Stomach (tissue), 9 donors: ENCODE data around the gene UCHL3. TPM values are rescaled to one million over a fixed set of nuclear protein-coding genes. Genes with fewer than 3 reads are reported as not detected.

ENCODE experiments used
- DNase-seq, 2 donors: peaks; one replicate each; pipeline versions ENCODE4 v3.0.0 to v3.0.0-alpha.2; 2013 to 2019
- H3K27ac ChIP-seq, 5 donors: fragments of 200-600 bp in 4 of 5; sonication (generic) in 4 of 5; one replicate each; pipeline ENCODE4 v1.5.1; 2013 to 2019; ENCODE audit warnings: mild to moderate bottlenecking in 1 of 5, moderate library complexity in 1 of 5
- H3K27me3 ChIP-seq, 3 donors: fragments of 200-600 bp; sonication (generic); one replicate each; pipeline ENCODE4 v1.5.1; 2017 to 2019; ENCODE audit warnings: mixed run types in 1 of 3
- H3K36me3 ChIP-seq, 4 donors: fragments of 200-600 bp; sonication (generic); 1 replicate in 3 of 4; 2 replicates in 1 of 4; pipeline ENCODE4 v1.5.1; 2016 to 2019
- H3K4me1 ChIP-seq, 4 donors: fragments of 200-600 bp; sonication (generic); one replicate each; pipeline ENCODE4 v1.5.1; 2016 to 2019
- H3K4me3 ChIP-seq, 4 donors: fragments of 200-600 bp; sonication (generic) in 3 of 4; one replicate each; pipeline ENCODE4 v1.5.1; 2016 to 2019; ENCODE audit warnings: mild to moderate bottlenecking in 1 of 4
- H3K9me3 ChIP-seq, 4 donors: fragments of 200-600 bp; sonication (generic); one replicate each; pipeline ENCODE4 v1.5.1; 2016 to 2019
- EP300 ChIP-seq: sonication (generic); formaldehyde crosslinking; IDR thresholded peaks from one replicate; pipeline ENCODE4 v1.6.1; 2017; ENCODE audit warnings: antibody characterized with exemption
- POLR2A ChIP-seq, 4 donors: fragments of 450-650 bp; IDR thresholded peaks; one replicate each; pipeline ENCODE4 v1.6.1; 2016; ENCODE audit warnings: antibody characterized with exemption in 4 of 4, control low read depth in 2 of 4, mild to moderate bottlenecking in 1 of 4, moderate library complexity in 1 of 4
- POLR2AphosphoS5 ChIP-seq, 3 donors: sonication (generic); formaldehyde crosslinking; IDR thresholded peaks; one replicate each; pipeline ENCODE4 v1.6.1; 2016; ENCODE audit warnings: antibody characterized with exemption in 3 of 3
- WGBS, 5 donors: extraction: QIAGEN DNeasy Blood & Tissue Kit in 3 of 5; methylation state at CpG; one replicate each; pipeline versions ENCODE4 v1.1.5 to v1.1.7; 2013 to 2018; 5-methylcytosine and 5-hydroxymethylcytosine counted together
- intact Hi-C: fragments of 100-400 bp; cut with DNase I; formaldehyde crosslinking; loops from one replicate; pipeline ENCODE4 v1.15.1; 2023; ENCODE audit warnings: low total_unique reads
- polyA plus RNA-seq, 3 donors: library from polyadenylated mRNA; stranded (reverse); fragments of 200-250 nt; gene quantifications; one replicate each; pipeline ENCODE4 v1.2.3, GENCODE V29; 2013
- total RNA-seq, 5 donors: library from RNA; depleted of rRNA; stranded (reverse); fragments of >200 nt; gene quantifications; one replicate each; pipeline versions ENCODE4 v1.1.0 to v1.2.3, GENCODE V29; 2014 to 2016
- TF ChIP-seq, protein P1 (sequence below), 7 experiments: fragments of 450-650 bp in 4 of 7; fragments of 200-600 bp in 3 of 7; sonication (generic) in 3 of 7; IDR thresholded peaks; one replicate each; pipeline ENCODE4 v1.5.1; 2016 to 2019; ENCODE audit warnings: antibody characterized with exemption in 7 of 7, control low read depth in 2 of 7, mild to moderate bottlenecking in 1 of 7
- donor health status: healthy with polysubstance abuse.
- donor health status: Bipolar disorder and iron deficiency.
- donor health status: healthy.

The UCHL3 gene
- total and polyA plus RNA-seq, 8 donors, result 4.1 to 42.2 (median 23.9) TPM; not detected in 1

DNA sequence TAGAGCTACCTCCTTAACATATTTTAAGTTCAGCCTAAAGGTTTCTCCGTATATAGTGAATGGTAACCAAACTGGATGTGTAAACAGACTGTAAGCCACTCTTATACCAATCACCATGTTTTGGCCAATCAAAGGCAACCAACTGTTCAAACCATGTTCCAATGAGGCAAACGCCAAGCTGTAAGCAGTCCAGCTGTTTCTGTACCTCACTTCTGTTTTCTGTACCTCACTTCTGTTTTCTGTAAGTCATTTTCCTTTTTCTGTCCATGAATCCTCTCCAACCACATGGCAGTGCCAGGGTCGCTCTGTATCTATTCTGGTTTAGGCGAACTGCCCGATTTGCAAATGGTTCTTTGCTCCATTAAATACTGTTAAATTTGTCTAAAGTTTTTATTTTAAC is 36.3 kb upstream of the UCHL3 start:
- TF ChIP-seq POLR2AphosphoS5 (IDR thresholded peaks at IDR 0.05) (no peak), EP300 (no peak), POLR2A (IDR thresholded peaks at IDR 0.05) (no peak)
- TF ChIP-seq, protein P1, sequence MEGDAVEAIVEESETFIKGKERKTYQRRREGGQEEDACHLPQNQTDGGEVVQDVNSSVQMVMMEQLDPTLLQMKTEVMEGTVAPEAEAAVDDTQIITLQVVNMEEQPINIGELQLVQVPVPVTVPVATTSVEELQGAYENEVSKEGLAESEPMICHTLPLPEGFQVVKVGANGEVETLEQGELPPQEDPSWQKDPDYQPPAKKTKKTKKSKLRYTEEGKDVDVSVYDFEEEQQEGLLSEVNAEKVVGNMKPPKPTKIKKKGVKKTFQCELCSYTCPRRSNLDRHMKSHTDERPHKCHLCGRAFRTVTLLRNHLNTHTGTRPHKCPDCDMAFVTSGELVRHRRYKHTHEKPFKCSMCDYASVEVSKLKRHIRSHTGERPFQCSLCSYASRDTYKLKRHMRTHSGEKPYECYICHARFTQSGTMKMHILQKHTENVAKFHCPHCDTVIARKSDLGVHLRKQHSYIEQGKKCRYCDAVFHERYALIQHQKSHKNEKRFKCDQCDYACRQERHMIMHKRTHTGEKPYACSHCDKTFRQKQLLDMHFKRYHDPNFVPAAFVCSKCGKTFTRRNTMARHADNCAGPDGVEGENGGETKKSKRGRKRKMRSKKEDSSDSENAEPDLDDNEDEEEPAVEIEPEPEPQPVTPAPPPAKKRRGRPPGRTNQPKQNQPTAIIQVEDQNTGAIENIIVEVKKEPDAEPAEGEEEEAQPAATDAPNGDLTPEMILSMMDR (IDR thresholded peaks at IDR 0.05), result no peak

DNA sequence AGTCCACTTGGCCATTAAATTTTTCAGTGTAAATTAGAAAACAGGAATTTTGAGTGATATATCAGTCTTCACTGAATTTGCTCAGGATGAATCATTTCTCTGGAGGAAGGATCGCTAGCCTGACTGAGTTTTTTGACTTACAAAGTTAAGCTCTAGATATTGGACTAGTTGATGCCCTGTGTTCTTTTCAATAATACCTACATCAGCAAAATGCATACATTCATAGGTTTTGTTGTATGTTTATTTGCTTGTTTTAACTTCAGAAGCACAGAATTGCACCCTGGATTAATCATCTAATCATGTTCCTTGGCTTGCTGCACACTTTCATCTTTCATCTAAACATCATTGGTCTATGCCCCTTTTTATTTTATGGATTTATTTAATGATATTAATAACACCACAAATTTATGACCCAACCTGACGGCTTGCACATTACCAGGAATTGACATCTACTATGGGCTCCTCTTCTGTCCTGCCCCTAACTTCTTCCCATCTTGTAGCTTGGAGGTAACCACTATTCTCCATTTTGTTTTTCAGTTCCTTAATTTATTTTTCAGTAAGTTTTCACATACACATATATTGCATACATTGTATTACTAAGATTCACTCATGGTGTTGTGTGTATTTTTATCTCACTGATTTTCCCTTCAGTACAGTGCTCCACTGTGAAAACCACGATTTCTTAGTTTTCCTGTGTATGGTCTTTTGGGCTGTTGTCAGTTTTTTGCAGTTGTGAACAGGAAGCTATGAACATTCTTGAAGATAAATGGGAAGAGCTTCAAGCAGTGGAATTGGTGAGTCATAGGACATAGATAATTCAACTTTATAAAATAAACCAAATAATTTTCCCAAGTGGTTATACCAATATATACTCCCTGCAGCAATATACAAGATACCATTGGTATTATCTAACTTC is 35.3 kb upstream of the UCHL3 start:
- intact Hi-C loops, result no loop called here
- Histone ChIP-seq H3K36me3 (no peaks in the 10 kb centered on the region), H3K27me3 (no peaks in the 10 kb centered on the region), H3K27ac (no peak overlapping the region), H3K4me1 (no peaks in the 10 kb centered on the region), H3K9me3 (no peaks in the 10 kb centered on the region), H3K4me3 (no peak overlapping the region)
- DNase-seq, result no peak
- 84 to 87% (median 86%) methylated on average over 3 of the region's 3 CpGs for WGBS, 5 donors
- TF ChIP-seq POLR2A (IDR thresholded peaks at IDR 0.05), result no peak
- TF ChIP-seq, protein P1 (IDR thresholded peaks at IDR 0.05), result no peak
- TF ChIP-seq POLR2AphosphoS5 (IDR thresholded peaks at IDR 0.05), result no peak
- TF ChIP-seq EP300, result no peak

More for the DNA sequence above, 36.3 kb upstream of the UCHL3 start:
- WGBS, 5 donors, result 82 to 93% (median 91%) methylated on average over 5 of the region's 5 CpGs
- no peak overlapping the region for H3K27ac ChIP-seq
- no peaks in the 10 kb centered on the region for H3K9me3 ChIP-seq
- no peaks in the 10 kb centered on the region for H3K4me1 ChIP-seq
- intact Hi-C loops, result no loop called here
- H3K4me3 ChIP-seq, result no peak overlapping the region
- DNase-seq, result no peak
- H3K27me3 ChIP-seq, result no peaks in the 10 kb centered on the region
- H3K36me3 ChIP-seq, result no peaks in the 10 kb centered on the region

DNA sequence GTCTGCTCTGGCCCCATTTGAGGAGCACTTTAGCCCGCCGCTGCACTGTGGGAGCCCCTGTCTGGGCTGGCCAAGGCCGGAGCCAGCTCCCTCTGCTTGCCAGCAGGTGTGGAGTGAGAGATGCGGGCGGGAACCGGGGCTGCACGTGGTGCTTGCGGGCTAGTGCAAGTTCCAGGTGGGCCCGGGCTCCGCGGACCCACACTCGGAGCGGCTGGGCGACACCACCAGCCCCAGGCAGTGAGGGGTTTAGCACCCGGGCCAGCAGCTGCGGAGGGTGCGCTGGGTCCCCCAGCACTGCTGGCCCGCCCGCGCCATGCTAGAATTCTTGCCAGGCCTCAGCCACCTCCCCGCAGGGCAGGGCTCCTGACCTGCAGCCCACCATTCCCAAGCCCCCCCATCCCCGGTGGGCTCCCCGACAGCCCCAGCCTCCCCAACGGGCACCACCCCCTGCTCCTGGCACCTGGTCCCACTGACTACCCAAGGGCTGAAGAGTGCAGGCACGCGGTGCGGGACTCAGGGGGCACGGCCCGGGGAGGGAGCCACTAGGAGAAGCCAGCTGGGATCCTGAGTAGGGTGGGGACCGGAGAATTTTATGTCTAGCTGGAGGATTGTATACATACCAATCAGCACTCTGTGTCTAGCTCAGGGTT is 31.0 kb upstream of the UCHL3 start:
- no peak for TF ChIP-seq POLR2AphosphoS5 (IDR thresholded peaks at IDR 0.05)
- no peak for TF ChIP-seq EP300
- TF ChIP-seq, protein P1 (IDR thresholded peaks at IDR 0.05), result no peak
- no peak for TF ChIP-seq POLR2A (IDR thresholded peaks at IDR 0.05)
- no peaks in the 10 kb centered on the region for H3K27me3 ChIP-seq
- no peak overlapping the region for H3K27ac ChIP-seq
- WGBS, 5 donors, result 97 to 99% (median 97%) methylated on average over 13 to 30 of the region's 30 CpGs
- no peaks in the 10 kb centered on the region for H3K4me1 ChIP-seq
- H3K9me3 ChIP-seq, result no peaks in the 10 kb centered on the region
- H3K36me3 ChIP-seq, result no peaks in the 10 kb centered on the region
- no peak overlapping the region for H3K4me3 ChIP-seq
- DNase-seq, result no peak
- intact Hi-C loops, result no loop called here

DNA sequence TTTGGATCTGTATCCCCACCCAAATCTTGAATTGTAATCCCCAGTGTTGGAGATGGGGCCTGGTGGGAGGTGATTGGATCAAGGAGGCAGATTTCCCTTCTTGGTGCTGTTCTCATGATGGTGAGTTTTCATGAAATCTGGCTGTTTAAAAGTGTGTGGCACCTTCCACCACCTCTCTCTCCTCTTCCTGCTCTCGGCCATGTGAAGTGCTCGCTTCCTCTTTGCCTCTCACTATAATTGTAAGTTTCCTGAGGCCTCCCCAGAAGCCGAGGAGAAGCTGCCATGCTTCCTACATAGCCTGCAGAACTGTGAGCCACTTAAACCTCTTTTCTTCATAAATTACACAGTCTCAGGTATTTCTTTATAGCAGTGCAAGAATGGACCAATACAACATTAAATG is 27.6 kb upstream of the UCHL3 start:
- TF ChIP-seq, protein P1 (IDR thresholded peaks at IDR 0.05), result no peak
- no peak for TF ChIP-seq EP300
- no peak for TF ChIP-seq POLR2AphosphoS5 (IDR thresholded peaks at IDR 0.05)
- TF ChIP-seq POLR2A (IDR thresholded peaks at IDR 0.05), result no peak
- Histone ChIP-seq H3K9me3 (no peaks in the 10 kb centered on the region), H3K36me3 (peaks cover 0 to 19% (median 16%) of the 10 kb centered on the region in 4 donors), H3K27ac (no peak overlapping the region), H3K27me3 (no peaks in the 10 kb centered on the region), H3K4me3 (no peak overlapping the region), H3K4me1 (no peaks in the 10 kb centered on the region)
- intact Hi-C loops, result no loop called here
- DNase-seq, result no peak
- WGBS, 5 donors, result 78 to 93% (median 84%) methylated on average over 3 of the region's 3 CpGs
